ENCODE measurements around the gene YPEL1. TPM values are rescaled to one million over a fixed set of nuclear protein-coding genes. Genes with fewer than 3 reads are reported as not detected.

Gene YPEL1
- total RNA-seq, 1 donor from 2014 or later = 8.7 TPM

- no peak for DNase-seq (ENCODE audit: extremely low read depth, low read depth, low spot score)
Measured at GRCh38 chr22:21660904-21661303, 74.7 kb downstream of the YPEL1 start.

DNA sequence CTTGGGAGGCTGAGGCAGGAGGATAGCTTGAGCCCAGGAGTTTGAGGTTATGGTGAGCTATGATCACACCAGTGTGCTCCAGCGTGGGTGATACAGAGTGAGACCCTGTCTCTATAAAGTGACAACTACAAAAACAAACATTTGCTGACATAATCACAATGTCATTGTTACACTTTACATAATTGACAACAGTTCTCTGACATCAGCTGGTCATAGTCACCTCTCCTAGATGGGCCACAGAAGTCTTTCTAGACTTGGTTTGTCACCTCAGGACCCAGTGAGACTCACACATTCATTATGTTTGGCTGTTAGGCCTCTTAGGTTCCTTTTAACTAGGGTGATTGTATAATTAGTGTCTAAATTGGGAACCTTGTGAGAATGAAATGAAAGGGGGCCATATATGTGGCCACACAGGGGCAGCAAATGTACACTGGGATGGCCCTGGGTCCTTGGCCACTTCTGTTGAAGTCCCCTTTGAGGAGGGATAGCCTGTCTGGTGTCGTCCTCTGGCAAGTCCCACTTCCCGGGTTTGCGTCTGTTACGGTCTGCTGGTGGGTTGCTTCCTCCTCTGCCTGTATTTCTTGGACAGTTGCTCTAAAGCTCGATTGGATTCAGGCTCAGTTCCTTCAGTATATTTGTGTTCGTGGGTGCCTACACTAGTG is 75.6 kb downstream of the YPEL1 start:
- no peak for DNase-seq (ENCODE audit: extremely low read depth, low read depth, low spot score)

DNA sequence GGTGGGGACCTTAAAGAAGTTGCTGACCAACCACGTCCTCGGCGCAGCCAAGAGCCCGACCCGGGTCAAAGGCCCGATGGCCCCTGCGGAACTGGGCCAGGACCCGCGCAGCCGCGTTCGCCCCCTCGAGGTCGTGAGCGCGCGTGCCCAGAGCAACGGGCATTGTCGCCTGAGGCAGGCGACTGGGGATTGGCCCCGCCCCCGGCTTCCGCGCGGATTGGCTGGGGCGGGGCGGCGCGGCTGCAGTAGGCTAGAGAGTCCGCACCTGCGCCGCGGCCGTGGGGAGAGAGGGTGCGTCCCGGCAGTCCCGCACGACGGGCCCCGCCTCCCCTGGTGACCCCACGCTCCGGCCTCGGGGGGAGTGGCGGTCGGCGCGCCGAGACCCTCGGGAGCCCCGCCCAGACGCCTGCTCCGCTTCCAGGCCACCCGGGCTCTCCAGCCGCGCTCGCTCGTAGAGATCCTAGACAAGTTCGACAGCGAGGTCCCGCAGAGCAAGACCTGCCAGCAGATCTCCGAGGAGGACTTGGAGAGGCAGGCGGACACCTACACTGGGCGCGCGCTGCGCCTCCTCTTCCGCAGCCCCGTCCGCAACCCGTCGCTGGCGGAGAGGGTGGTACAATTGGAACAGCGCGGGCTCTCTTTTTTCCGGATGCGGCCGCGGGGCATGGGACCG is 78.1 kb downstream of the YPEL1 start:
- no peak for DNase-seq (ENCODE audit: extremely low read depth, low read depth, low spot score)

- DNase-seq (ENCODE audit: extremely low read depth, low read depth, low spot score) = no peak
Measured at GRCh38 chr22:21657020-21657359, 78.6 kb downstream of the YPEL1 start.

DNA sequence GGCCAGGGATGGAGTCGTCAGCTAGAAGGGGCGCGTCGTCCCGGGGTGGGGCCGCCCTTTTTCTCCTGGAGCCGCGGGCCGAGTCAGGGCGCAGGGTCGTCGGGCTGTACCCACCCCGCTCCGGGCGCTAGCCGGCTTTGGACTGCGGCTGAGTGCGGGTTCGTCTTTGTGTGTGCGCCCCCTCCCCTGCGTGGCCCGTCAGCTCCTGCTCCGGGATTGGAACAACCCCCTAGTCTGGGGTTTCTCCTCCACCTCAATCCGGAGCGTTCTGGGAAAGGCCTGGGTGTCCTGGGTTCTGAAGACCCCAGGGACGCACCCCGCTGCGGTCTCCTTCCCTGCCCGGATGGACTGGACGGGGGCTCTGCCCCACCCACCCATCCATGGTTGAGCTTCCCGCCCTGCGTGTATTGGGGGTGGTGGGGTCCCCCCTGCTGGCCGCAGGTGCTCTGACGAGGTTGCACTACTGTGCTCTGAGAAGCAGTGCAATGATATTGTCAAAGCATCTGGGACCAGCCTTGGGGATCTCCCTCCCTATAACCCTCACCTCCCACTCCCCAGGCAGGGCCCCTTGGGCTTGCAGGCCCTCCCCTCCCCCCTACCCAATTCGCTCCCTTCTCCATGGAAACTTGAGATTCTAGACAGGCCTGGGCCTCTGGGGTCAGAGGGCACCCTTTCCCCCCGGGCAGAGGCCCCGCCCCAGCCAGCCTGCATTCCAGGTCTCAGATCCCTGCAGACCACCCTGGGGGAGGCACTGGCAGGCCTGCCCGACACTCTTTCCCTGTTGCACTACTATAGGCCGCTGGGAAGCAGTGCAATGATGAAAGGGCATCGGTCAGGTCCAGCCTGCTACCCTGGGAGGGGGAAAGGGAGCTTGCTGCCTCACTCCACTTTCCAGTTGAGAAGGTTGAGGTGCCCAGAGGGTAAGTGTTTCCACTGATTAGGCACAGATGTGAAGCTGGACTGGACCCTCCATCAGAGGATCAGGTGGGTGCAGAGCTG is 82.7 kb downstream of the YPEL1 start:
- no peak for DNase-seq (ENCODE audit: extremely low read depth, low read depth, low spot score)

GRCh38 chr22:21652010-21652546 is 83.5 kb downstream of the YPEL1 start:
- DNase-seq (ENCODE audit: extremely low read depth, low read depth, low spot score) = no peak

GRCh38 chr22:21651521-21652009 is 84.0 kb downstream of the YPEL1 start:
- DNase-seq (ENCODE audit: extremely low read depth, low read depth, low spot score) = no peak

DNA sequence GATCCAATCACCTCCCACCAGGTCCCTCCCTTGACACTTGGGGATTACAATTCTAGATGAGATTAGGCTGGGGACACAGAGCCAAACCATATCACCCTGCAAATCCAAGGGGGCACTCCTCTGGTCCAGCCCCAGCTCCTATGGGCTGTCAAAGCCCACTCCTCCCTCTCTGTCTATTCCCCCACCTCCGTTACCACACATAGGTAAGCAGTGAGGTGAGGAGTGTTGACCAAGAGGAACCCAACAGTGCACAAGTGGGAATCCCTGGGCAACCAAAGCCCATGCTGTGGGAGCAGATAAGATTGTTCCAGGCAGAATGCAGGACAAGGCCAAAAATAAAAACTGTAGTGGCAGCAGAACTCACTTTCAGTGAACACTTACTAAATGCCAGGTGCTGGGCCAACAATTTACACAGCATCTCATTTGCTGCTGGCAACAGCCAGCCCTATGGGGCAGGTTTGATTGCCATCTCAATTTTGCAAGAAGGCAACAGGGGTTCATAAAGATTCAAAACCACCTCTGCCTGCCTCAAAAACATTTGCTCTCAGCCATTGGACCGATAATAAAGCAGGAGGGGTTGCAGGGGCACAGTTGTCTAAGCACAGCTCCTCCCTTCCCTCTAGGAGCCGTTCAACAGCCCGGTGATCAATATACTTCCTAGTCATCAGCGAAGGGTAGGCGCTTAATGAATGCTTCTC is 84.6 kb downstream of the YPEL1 start:
- DNase-seq (ENCODE audit: extremely low read depth, low read depth, low spot score) = no peak

GRCh38 chr22:21650280-21650679 is 85.3 kb downstream of the YPEL1 start:
- DNase-seq (ENCODE audit: extremely low read depth, low read depth, low spot score) = no peak

Other genes starting within 250 kb of the YPEL1 start
- 0.44 TPM in 1 of 2 replicates, not detected in the other for gene RIMBP3C, start 184.3 kb downstream of the YPEL1 start, total RNA-seq
- gene UBE2L3, start 168.1 kb downstream of the YPEL1 start, total RNA-seq = 87.1 and 87.5 TPM in 2 replicates
- gene YDJC, start 105.8 kb downstream of the YPEL1 start, total RNA-seq = 46.8 and 47.4 TPM in 2 replicates
- gene CCDC116, start 103.0 kb downstream of the YPEL1 start, total RNA-seq = 0.35 TPM in 1 of 2 replicates, not detected in the other
- 54.7 and 56.6 TPM in 2 replicates for gene SDF2L1, start 93.5 kb downstream of the YPEL1 start, total RNA-seq
- gene PPIL2, start 69.8 kb downstream of the YPEL1 start, total RNA-seq = 29.2 and 44.7 TPM in 2 replicates
- gene MAPK1, start 131.9 kb upstream of the YPEL1 start, total RNA-seq = 71.1 and 81.8 TPM in 2 replicates
- 202 and 208 TPM in 2 replicates for gene PPM1F, start 217.1 kb upstream of the YPEL1 start, total RNA-seq
- gene TOP3B, start 247.0 kb upstream of the YPEL1 start, total RNA-seq = 36.9 and 63.0 TPM in 2 replicates